Natural killer cell (primary cell): ENCODE results near the gene PPP1R3A. TPM values are rescaled to one million over a fixed set of nuclear protein-coding genes. Genes with fewer than 3 reads are reported as not detected.

Experiments used
- ATAC-seq, 3 donors: fragments of 150-1000 bp in 2 of 3; fragments of 200-7000 bp in 1 of 3; cut with Tn5 transposase; 1 replicate in 1 of 3; 2 replicates in 2 of 3; pipeline ENCODE4 v1.10.0; 2021; ENCODE audit warnings: mild to moderate bottlenecking in 2 of 3, moderate library complexity in 2 of 3
- DNase-seq, 2 donors: peaks; one replicate each; pipeline versions ENCODE4 v3.0.0 to v3.0.0-alpha.2; 2013 to 2021; ENCODE audit warnings: mixed read lengths in 1 of 2
- H3K27ac ChIP-seq: one replicate; pipeline ENCODE4 v1.5.1; 2013; ENCODE audit warnings: mild to moderate bottlenecking, low read length
- H3K27me3 ChIP-seq: one replicate; pipeline ENCODE4 v1.6.1; 2013; ENCODE audit warnings: low read length; ENCODE audit not compliant: control insufficient read depth, insufficient read depth
- H3K36me3 ChIP-seq: one replicate; pipeline ENCODE4 v1.6.1; 2013; ENCODE audit warnings: low read length; ENCODE audit not compliant: control insufficient read depth, insufficient read depth
- H3K4me1 ChIP-seq: one replicate; pipeline ENCODE4 v1.6.1; 2013; ENCODE audit warnings: low read length; ENCODE audit not compliant: control insufficient read depth, insufficient read depth
- H3K4me3 ChIP-seq: one replicate; pipeline ENCODE4 v1.5.1; 2013; ENCODE audit warnings: low read length
- H3K9me3 ChIP-seq: one replicate; pipeline ENCODE4 v1.6.1; 2013; ENCODE audit warnings: low read length; ENCODE audit not compliant: control insufficient read depth, insufficient read depth
- H3K27ac Mint-ChIP-seq, 2 donors: one replicate each; pipeline ENCODE4 v1.8.0; 2022; ENCODE audit warnings: mild to moderate bottlenecking in 2 of 2, mixed read lengths in 2 of 2, moderate library complexity in 1 of 2
- H3K27me3 Mint-ChIP-seq, 2 donors: one replicate each; pipeline ENCODE4 v1.8.0; 2022; ENCODE audit warnings: low read depth in 2 of 2, mixed read lengths in 2 of 2
- H3K36me3 Mint-ChIP-seq: one replicate; pipeline ENCODE4 v1.8.0; 2022; ENCODE audit warnings: mixed read lengths
- H3K4me1 Mint-ChIP-seq, 2 donors: one replicate each; pipeline ENCODE4 v1.8.0; 2022; ENCODE audit warnings: mixed read lengths in 2 of 2
- H3K4me3 Mint-ChIP-seq: one replicate; pipeline ENCODE4 v1.8.0; 2022; ENCODE audit warnings: mild to moderate bottlenecking, moderate library complexity, mixed read lengths
- H3K9me3 Mint-ChIP-seq, 2 donors: one replicate each; pipeline ENCODE4 v1.8.0; 2022; ENCODE audit warnings: mixed read lengths in 2 of 2
- WGBS: methylation state at CpG from one replicate; pipeline ENCODE4 v1.1.7; 2013; ENCODE audit warnings: missing lambda C conversion rate; ENCODE audit not compliant: insufficient coverage; 5-methylcytosine and 5-hydroxymethylcytosine counted together
- intact Hi-C: fragments of 100-400 bp; cut with micrococcal nuclease; formaldehyde crosslinking; loops from one replicate; pipeline ENCODE4 v1.14.2; 2022
- total RNA-seq, 4 donors: library from RNA; stranded (reverse); fragments of 120-200 nt in 1 of 4; gene quantifications; one replicate each; pipeline versions ENCODE4 v1.2.3 to v1.2.4, GENCODE V29; 2013 to 2022
- TF ChIP-seq, protein P1 (sequence below): fragments of 200-600 bp; IDR thresholded peaks from one replicate; pipeline ENCODE4 v1.8.0; 2022; ENCODE audit warnings: antibody characterized with exemption

The PPP1R3A gene
- total RNA-seq, 3 donors from 2014 or later (not counting 1 experiment from before 2014, with no cell fraction given), result not detected

- intact Hi-C loops, result no loop called here
- H3K36me3 Mint-ChIP-seq, result peaks cover 20% of the 10 kb centered on the region
- H3K4me1 Mint-ChIP-seq, result no peaks in the 10 kb centered on the region
- no peak overlapping the region for H3K27ac Mint-ChIP-seq
- no peaks in the 10 kb centered on the region for H3K27me3 ChIP-seq
- no peak for DNase-seq
- no peak overlapping the region for H3K27ac ChIP-seq
- peaks cover 15 to 25% of the 10 kb centered on the region in 2 donors for H3K9me3 Mint-ChIP-seq
- H3K9me3 ChIP-seq, result no peaks in the 10 kb centered on the region
- H3K4me1 ChIP-seq, result no peaks in the 10 kb centered on the region
- H3K4me3 Mint-ChIP-seq, result no peak overlapping the region
- no peak overlapping the region for H3K4me3 ChIP-seq
- no peak for ATAC-seq
- WGBS, result 74% methylated on average over 7 of the region's 7 CpGs
- TF ChIP-seq, protein P1, sequence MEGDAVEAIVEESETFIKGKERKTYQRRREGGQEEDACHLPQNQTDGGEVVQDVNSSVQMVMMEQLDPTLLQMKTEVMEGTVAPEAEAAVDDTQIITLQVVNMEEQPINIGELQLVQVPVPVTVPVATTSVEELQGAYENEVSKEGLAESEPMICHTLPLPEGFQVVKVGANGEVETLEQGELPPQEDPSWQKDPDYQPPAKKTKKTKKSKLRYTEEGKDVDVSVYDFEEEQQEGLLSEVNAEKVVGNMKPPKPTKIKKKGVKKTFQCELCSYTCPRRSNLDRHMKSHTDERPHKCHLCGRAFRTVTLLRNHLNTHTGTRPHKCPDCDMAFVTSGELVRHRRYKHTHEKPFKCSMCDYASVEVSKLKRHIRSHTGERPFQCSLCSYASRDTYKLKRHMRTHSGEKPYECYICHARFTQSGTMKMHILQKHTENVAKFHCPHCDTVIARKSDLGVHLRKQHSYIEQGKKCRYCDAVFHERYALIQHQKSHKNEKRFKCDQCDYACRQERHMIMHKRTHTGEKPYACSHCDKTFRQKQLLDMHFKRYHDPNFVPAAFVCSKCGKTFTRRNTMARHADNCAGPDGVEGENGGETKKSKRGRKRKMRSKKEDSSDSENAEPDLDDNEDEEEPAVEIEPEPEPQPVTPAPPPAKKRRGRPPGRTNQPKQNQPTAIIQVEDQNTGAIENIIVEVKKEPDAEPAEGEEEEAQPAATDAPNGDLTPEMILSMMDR, result no peak
- no peaks in the 10 kb centered on the region for H3K27me3 Mint-ChIP-seq
- H3K36me3 ChIP-seq, result no peaks in the 10 kb centered on the region
Measured at GRCh38 chr7:113878394-113878992, 40.3 kb downstream of the PPP1R3A start.

DNA sequence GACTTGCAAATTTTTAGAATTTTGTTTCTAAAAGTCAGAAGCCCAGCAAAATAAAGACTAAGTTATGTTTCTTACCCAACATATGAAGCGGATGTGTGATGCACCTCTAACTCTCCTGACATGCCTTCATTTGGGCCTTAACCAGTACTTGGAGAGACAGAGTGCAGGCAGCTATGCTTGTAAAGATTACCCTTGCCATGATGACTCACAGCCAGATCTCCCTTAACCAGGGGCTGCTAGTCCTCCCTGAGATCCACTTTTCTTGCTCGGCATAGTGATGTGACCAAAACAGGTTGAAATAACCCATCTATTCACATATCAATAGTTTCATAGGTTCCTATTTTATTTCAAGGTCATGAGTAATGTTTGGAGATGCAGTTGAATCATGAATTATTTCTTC is 43.6 kb downstream of the PPP1R3A start:
- no peak overlapping the region for H3K27ac ChIP-seq
- DNase-seq (no peak), ATAC-seq (no peak)
- no peak overlapping the region for H3K4me3 ChIP-seq
- no peaks in the 10 kb centered on the region for H3K36me3 ChIP-seq
- Mint-ChIP-seq H3K4me3 (no peak overlapping the region), H3K9me3 (peaks cover 15 to 26% of the 10 kb centered on the region in 2 donors), H3K27ac (no peak overlapping the region), H3K4me1 (no peaks in the 10 kb centered on the region), H3K27me3 (no peaks in the 10 kb centered on the region), H3K36me3 (peaks cover 10% of the 10 kb centered on the region)
- intact Hi-C loops, result no loop called here
- no peaks in the 10 kb centered on the region for H3K9me3 ChIP-seq
- H3K4me1 ChIP-seq, result no peaks in the 10 kb centered on the region
- WGBS, result 91% methylated on average over 1 of the region's 2 CpGs
- no peaks in the 10 kb centered on the region for H3K27me3 ChIP-seq
- TF ChIP-seq, protein P1, result no peak

- Mint-ChIP-seq H3K27ac (no peak overlapping the region), H3K27me3 (no peaks in the 10 kb centered on the region), H3K9me3 (peaks cover 17 to 21% of the 10 kb centered on the region in 2 donors), H3K4me1 (no peaks in the 10 kb centered on the region), H3K4me3 (no peak overlapping the region), H3K36me3 (no peaks in the 10 kb centered on the region)
- Histone ChIP-seq H3K4me3 (no peak overlapping the region), H3K9me3 (no peaks in the 10 kb centered on the region), H3K27me3 (no peaks in the 10 kb centered on the region), H3K4me1 (no peaks in the 10 kb centered on the region), H3K27ac (no peak overlapping the region), H3K36me3 (no peaks in the 10 kb centered on the region)
- DNase-seq, result no peak
- TF ChIP-seq, protein P1, result no peak
- intact Hi-C loops, result no loop called here
- no peak for ATAC-seq
- WGBS, result 71% methylated on average over 2 of the region's 2 CpGs
Measured at GRCh38 chr7:113873554-113874151, 45.2 kb downstream of the PPP1R3A start.

- intact Hi-C loops, result no loop called here
- no peak overlapping the region for H3K4me3 Mint-ChIP-seq
Measured at GRCh38 chr7:113872981-113873380, 45.8 kb downstream of the PPP1R3A start.

More at GRCh38 chr7:113872981-113873380, 45.8 kb downstream of the PPP1R3A start:
- no peaks in the 10 kb centered on the region for H3K4me1 Mint-ChIP-seq
- Histone ChIP-seq H3K9me3 (no peaks in the 10 kb centered on the region), H3K27ac (no peak overlapping the region), H3K4me3 (no peak overlapping the region), H3K4me1 (no peaks in the 10 kb centered on the region), H3K36me3 (no peaks in the 10 kb centered on the region), H3K27me3 (no peaks in the 10 kb centered on the region)
- peaks cover 14 to 17% of the 10 kb centered on the region in 2 donors for H3K9me3 Mint-ChIP-seq
- WGBS, result 86% methylated on average over 1 of the region's 1 CpG
- TF ChIP-seq, protein P1, result no peak
- H3K27ac Mint-ChIP-seq, result no peak overlapping the region
- DNase-seq, result no peak
- no peak for ATAC-seq
- H3K27me3 Mint-ChIP-seq, result no peaks in the 10 kb centered on the region
- H3K36me3 Mint-ChIP-seq, result no peaks in the 10 kb centered on the region
